Neural cell (in vitro differentiated cells): Measurements from ENCODE around the gene CACNA1D. TPM values are rescaled to one million over a fixed set of nuclear protein-coding genes. Genes with fewer than 3 reads are reported as not detected.

ENCODE experiments used
- H2AFZ ChIP-seq: fragments of 200-600, 300-800 bp; sonication (generic), shearing (Covaris generic); 2 replicates; pipeline ENCODE4 v1.6.0; 2014; ENCODE audit warnings: low read depth, mild to moderate bottlenecking, antibody characterized with exemption, low read length, moderate library complexity
- H3F3A ChIP-seq: fragments of 200-600 bp; shearing (Covaris generic); 2 replicates; pipeline ENCODE4 v1.6.1; 2016; ENCODE audit warnings: mild to moderate bottlenecking, moderate library complexity, mixed read lengths, antibody characterized with exemption, low read length; ENCODE audit not compliant: insufficient read depth, poor library complexity, severe bottlenecking
- H3K27ac ChIP-seq: fragments of 200-600, 300-800 bp; sonication (generic), shearing (Covaris generic); 2 replicates; pipeline ENCODE4 v1.5.1; 2014; ENCODE audit warnings: mild to moderate bottlenecking, low read length, moderate library complexity
- H3K27me3 ChIP-seq: fragments of 300-800, 200-600 bp; sonication (generic), shearing (Covaris generic); 2 replicates; pipeline ENCODE4 v1.6.0; 2014; ENCODE audit warnings: mild to moderate bottlenecking, low read depth, low read length, moderate library complexity; ENCODE audit not compliant: insufficient read depth
- H3K36me3 ChIP-seq: fragments of 300-800, 200-600 bp; sonication (generic), shearing (Covaris generic); 2 replicates; pipeline ENCODE4 v1.5.1; 2014; ENCODE audit warnings: mild to moderate bottlenecking, antibody characterized with exemption, low read length, moderate library complexity; ENCODE audit not compliant: insufficient read depth
- H3K4me2 ChIP-seq: fragments of 300-800, 200-600 bp; sonication (generic), shearing (Covaris generic); 2 replicates; pipeline ENCODE4 v1.6.0; 2014; ENCODE audit warnings: mild to moderate bottlenecking, low read length
- H3K4me3 ChIP-seq: fragments of 300-800, 200-600 bp; sonication (generic), shearing (Covaris generic); 2 replicates; pipeline ENCODE4 v1.5.1; 2014; ENCODE audit warnings: mild to moderate bottlenecking, low read length, moderate library complexity
- H3K79me2 ChIP-seq: fragments of 200-600 bp; shearing (Covaris generic); replicated peaks from 2 replicates; pipeline ENCODE4 v1.6.0; 2014; ENCODE audit warnings: mild to moderate bottlenecking, low read length, moderate library complexity; ENCODE audit not compliant: insufficient read depth
- H3K9ac ChIP-seq: fragments of 300-800, 200-600 bp; sonication (generic), shearing (Covaris generic); 2 replicates; pipeline ENCODE4 v1.6.1; 2016; ENCODE audit warnings: mild to moderate bottlenecking, low read length, mixed read lengths
- H3K9me2 ChIP-seq: fragments of 200-600 bp; shearing (Covaris generic); 2 replicates; pipeline ENCODE4 v1.6.1; 2016; ENCODE audit warnings: mild to moderate bottlenecking, low read length, mixed read lengths; ENCODE audit not compliant: insufficient read depth
- H3K9me3 ChIP-seq: fragments of 200-600, 300-800 bp; sonication (generic), shearing (Covaris generic); 2 replicates; pipeline ENCODE4 v1.6.1; 2016; ENCODE audit warnings: mild to moderate bottlenecking, mixed run types, low read length, moderate library complexity, mixed read lengths
- H4K20me1 ChIP-seq: fragments of 200-600 bp; shearing (Covaris generic); 2 replicates; pipeline ENCODE4 v1.6.1; 2016; ENCODE audit warnings: mild to moderate bottlenecking, mixed run types; ENCODE audit not compliant: insufficient read depth
- EP300 ChIP-seq: fragments of 450-650 bp; conservative IDR thresholded peaks from 2 replicates; pipeline ENCODE4 v1.6.1; 2014; ENCODE audit warnings: antibody characterized with exemption, mild to moderate bottlenecking, moderate library complexity; ENCODE audit not compliant: poor library complexity, severe bottlenecking
- EZH2 ChIP-seq: fragments of 200-600, 300-800 bp; shearing (Covaris generic), sonication (generic); IDR thresholded peaks from 2 replicates; pipeline ENCODE4 v1.6.1; 2014; ENCODE audit warnings: antibody characterized with exemption, low read length, borderline replicate concordance, mild to moderate bottlenecking; ENCODE audit not compliant: insufficient read depth, poor library complexity, severe bottlenecking
- MXI1 ChIP-seq: fragments of 450-650 bp; conservative IDR thresholded peaks from 2 replicates; pipeline ENCODE4 v1.6.1; 2014; ENCODE audit warnings: antibody characterized with exemption, mild to moderate bottlenecking; ENCODE audit not compliant: poor library complexity, severe bottlenecking
- POLR2AphosphoS5 ChIP-seq: IDR thresholded peaks from 2 replicates; pipeline ENCODE4 v1.6.1; 2012
- RAD21 ChIP-seq: fragments of 450-650 bp; conservative IDR thresholded peaks from 2 replicates; pipeline ENCODE4 v1.6.1; 2014; ENCODE audit warnings: antibody characterized with exemption, mild to moderate bottlenecking, moderate library complexity
- SMC3 ChIP-seq: fragments of 450-650 bp; conservative IDR thresholded peaks from 2 replicates; pipeline ENCODE4 v1.6.1; 2014; ENCODE audit warnings: antibody characterized with exemption, mild to moderate bottlenecking, moderate library complexity; ENCODE audit not compliant: poor library complexity
- TAF1 ChIP-seq: IDR thresholded peaks from 2 replicates; pipeline ENCODE4 v1.6.1; 2012; ENCODE audit warnings: low read depth
- polyA plus RNA-seq: library from polyadenylated mRNA; depleted of rRNA; stranded (reverse); fragments of >200 nt; gene quantifications from 2 replicates; pipeline ENCODE4 v1.2.3, GENCODE V29; 2014
- TF ChIP-seq, protein P1 (sequence below): IDR thresholded peaks from 2 replicates; pipeline ENCODE4 v1.6.1; 2012; ENCODE audit warnings: borderline replicate concordance
- TF ChIP-seq, protein P2 (sequence below): fragments of 450-650 bp; IDR thresholded peaks from 2 replicates; pipeline ENCODE4 v1.5.1; 2014; ENCODE audit warnings: antibody characterized with exemption, mild to moderate bottlenecking, moderate library complexity; ENCODE audit not compliant: poor library complexity, severe bottlenecking

CACNA1D gene
- polyA plus RNA-seq, 1 donor from 2014 or later = 22.5 TPM

DNA sequence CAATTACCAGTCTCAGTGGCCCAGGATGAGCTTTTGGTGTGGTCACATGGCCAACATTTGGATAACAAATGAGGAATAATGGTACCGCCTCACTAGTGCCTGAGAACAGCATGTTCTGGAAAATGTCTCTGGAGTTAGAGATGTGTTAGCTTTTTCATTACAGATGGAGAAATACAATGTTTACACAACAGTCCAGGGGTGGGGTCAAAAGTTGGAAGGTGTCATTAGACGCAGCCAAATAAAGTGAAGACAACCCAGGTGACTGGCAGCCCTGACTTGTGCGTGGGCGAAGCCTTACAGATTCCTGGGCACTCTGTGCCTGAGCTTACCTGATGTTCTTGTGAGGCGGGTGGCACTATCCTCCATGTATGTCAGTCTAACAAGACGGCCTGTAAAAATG, 364.8 kb downstream of the CACNA1D start:
- H2AFZ ChIP-seq = no peak overlapping the region
- no peak overlapping the region for H3K27ac ChIP-seq
- no peaks in the 10 kb centered on the region for H3F3A ChIP-seq
- no peak overlapping the region for H3K9ac ChIP-seq
- H3K4me3 ChIP-seq = no peak overlapping the region
- no peaks in the 10 kb centered on the region for H4K20me1 ChIP-seq
- H3K9me3 ChIP-seq = no peaks in the 10 kb centered on the region
- H3K79me2 ChIP-seq = no peaks in the 10 kb centered on the region
- no peaks in the 10 kb centered on the region for H3K27me3 ChIP-seq
- TF ChIP-seq EP300 (no peak), POLR2AphosphoS5 (no peak), SMC3 (no peak), EZH2 (no peak), MXI1 (no peak), TAF1 (no peak), RAD21 (no peak)
- TF ChIP-seq, protein P1, sequence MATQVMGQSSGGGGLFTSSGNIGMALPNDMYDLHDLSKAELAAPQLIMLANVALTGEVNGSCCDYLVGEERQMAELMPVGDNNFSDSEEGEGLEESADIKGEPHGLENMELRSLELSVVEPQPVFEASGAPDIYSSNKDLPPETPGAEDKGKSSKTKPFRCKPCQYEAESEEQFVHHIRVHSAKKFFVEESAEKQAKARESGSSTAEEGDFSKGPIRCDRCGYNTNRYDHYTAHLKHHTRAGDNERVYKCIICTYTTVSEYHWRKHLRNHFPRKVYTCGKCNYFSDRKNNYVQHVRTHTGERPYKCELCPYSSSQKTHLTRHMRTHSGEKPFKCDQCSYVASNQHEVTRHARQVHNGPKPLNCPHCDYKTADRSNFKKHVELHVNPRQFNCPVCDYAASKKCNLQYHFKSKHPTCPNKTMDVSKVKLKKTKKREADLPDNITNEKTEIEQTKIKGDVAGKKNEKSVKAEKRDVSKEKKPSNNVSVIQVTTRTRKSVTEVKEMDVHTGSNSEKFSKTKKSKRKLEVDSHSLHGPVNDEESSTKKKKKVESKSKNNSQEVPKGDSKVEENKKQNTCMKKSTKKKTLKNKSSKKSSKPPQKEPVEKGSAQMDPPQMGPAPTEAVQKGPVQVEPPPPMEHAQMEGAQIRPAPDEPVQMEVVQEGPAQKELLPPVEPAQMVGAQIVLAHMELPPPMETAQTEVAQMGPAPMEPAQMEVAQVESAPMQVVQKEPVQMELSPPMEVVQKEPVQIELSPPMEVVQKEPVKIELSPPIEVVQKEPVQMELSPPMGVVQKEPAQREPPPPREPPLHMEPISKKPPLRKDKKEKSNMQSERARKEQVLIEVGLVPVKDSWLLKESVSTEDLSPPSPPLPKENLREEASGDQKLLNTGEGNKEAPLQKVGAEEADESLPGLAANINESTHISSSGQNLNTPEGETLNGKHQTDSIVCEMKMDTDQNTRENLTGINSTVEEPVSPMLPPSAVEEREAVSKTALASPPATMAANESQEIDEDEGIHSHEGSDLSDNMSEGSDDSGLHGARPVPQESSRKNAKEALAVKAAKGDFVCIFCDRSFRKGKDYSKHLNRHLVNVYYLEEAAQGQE = no peak
- TF ChIP-seq, protein P2, sequence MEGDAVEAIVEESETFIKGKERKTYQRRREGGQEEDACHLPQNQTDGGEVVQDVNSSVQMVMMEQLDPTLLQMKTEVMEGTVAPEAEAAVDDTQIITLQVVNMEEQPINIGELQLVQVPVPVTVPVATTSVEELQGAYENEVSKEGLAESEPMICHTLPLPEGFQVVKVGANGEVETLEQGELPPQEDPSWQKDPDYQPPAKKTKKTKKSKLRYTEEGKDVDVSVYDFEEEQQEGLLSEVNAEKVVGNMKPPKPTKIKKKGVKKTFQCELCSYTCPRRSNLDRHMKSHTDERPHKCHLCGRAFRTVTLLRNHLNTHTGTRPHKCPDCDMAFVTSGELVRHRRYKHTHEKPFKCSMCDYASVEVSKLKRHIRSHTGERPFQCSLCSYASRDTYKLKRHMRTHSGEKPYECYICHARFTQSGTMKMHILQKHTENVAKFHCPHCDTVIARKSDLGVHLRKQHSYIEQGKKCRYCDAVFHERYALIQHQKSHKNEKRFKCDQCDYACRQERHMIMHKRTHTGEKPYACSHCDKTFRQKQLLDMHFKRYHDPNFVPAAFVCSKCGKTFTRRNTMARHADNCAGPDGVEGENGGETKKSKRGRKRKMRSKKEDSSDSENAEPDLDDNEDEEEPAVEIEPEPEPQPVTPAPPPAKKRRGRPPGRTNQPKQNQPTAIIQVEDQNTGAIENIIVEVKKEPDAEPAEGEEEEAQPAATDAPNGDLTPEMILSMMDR = no peak
- no peaks in the 10 kb centered on the region for H3K36me3 ChIP-seq
- no peaks in the 10 kb centered on the region for H3K9me2 ChIP-seq
- H3K4me2 ChIP-seq = no peak overlapping the region

DNA sequence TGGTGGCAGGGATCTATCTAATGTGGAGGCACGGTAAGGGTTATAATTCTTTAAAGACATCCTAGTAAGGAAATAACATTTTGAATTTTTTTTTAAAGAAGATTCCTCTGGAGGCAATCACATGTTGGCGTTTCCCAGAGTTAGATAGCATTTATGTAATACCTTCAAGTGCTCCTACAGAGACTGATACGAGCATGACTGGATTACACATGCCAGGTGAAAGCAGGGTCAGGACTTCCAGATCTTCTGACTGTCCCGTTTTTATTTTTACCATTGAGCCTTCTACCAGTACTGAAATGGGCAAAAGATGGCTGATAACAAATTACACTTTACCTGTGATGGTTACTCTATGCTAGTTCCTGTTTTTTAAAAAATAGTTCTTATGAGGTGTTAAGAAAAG, 365.8 kb downstream of the CACNA1D start:
- Histone ChIP-seq H3K27ac (no peak overlapping the region), H3K9me3 (no peaks in the 10 kb centered on the region), H3K36me3 (no peaks in the 10 kb centered on the region), H2AFZ (no peak overlapping the region), H3K27me3 (no peaks in the 10 kb centered on the region), H4K20me1 (no peaks in the 10 kb centered on the region), H3F3A (no peaks in the 10 kb centered on the region), H3K4me3 (no peak overlapping the region), H3K4me2 (no peak overlapping the region), H3K9ac (no peak overlapping the region), H3K79me2 (no peaks in the 10 kb centered on the region), H3K9me2 (no peaks in the 10 kb centered on the region)
- TF ChIP-seq MXI1 (no peak), RAD21 (no peak), POLR2AphosphoS5 (no peak), TAF1 (no peak), EZH2 (no peak), SMC3 (no peak), EP300 (no peak)
- TF ChIP-seq, protein P2 = no peak
- TF ChIP-seq, protein P1 = no peak
